Left ventricle myocardium inferior (tissue), 1 donor: ENCODE data around the gene SND1. TPM values are rescaled to one million over a fixed set of nuclear protein-coding genes. Genes with fewer than 3 reads are reported as not detected.

ENCODE experiments used
- DNase-seq: peaks from one replicate; pipeline ENCODE4 v3.0.0-alpha.2; 2020
- H3K27ac ChIP-seq: fragments of 200-600 bp; replicated peaks from 2 replicates; pipeline ENCODE4 v1.8.0; 2021
- H3K27me3 ChIP-seq: fragments of 200-600 bp; 2 replicates; pipeline ENCODE4 v1.8.0; 2021; ENCODE audit warnings: low read depth
- H3K36me3 ChIP-seq: fragments of 200-600 bp; 2 replicates; pipeline ENCODE4 v1.8.0; 2021
- H3K4me1 ChIP-seq: fragments of 200-600 bp; 2 replicates; pipeline ENCODE4 v1.8.0; 2021
- H3K4me3 ChIP-seq: fragments of 200-600 bp; 2 replicates; pipeline ENCODE4 v1.8.0; 2021; ENCODE audit warnings: mild to moderate bottlenecking, moderate library complexity
- H3K9me3 ChIP-seq: fragments of 200-600 bp; replicated peaks from 2 replicates; pipeline ENCODE4 v1.8.0; 2021
- intact Hi-C: fragments of 100-400 bp; cut with micrococcal nuclease; formaldehyde crosslinking; loops from one replicate; pipeline ENCODE4 v1.11.0; 2022
- total RNA-seq: library from RNA; stranded (reverse); fragmentation: NEBNext Ultra II Directional; extraction: Animal tissue kit (Norgen Biotek cat#: 25700); gene quantifications from one replicate; pipeline ENCODE4 v1.2.1, GENCODE V29; 2021
- TF ChIP-seq, protein P1 (sequence below): fragments of 200-600 bp; IDR thresholded peaks from 2 replicates; pipeline ENCODE4 v1.8.0; 2021; ENCODE audit warnings: antibody characterized with exemption, mild to moderate bottlenecking, borderline replicate concordance
- donor health status: DM: no; HTN: yes; CAD: no; lungs with severe emphysema.

SND1 gene
- total RNA-seq, 1 donor from 2014 or later = 71.6 TPM

DNA sequence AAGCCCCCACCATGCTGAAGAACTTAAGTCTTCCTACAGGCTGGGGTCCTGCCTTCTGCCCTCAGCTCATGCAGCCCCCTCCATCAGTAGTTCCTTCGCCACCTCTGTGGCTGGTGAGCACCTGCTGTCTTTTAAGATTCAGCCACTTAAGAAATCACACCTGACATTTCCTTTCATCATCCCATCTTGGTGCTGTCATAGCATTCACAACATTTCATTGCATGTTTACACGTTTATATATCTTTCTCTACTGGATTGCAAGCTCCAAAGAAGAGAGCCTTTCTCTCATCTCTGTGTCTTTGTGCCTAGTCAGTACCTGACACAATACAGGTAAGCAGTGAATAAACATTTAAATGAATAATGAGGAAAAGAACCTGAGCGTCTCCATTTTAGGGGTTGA lies 38.3 kb downstream of the SND1 start:
- intact Hi-C loops = no loop called here
- DNase-seq = no peak
- Histone ChIP-seq H3K36me3 (peaks cover 62% of the 10 kb centered on the region), H3K4me1 (peaks cover 3% of the 10 kb centered on the region), H3K9me3 (no peaks in the 10 kb centered on the region), H3K4me3 (no peak overlapping the region), H3K27me3 (no peaks in the 10 kb centered on the region), H3K27ac (no peak overlapping the region)
- TF ChIP-seq, protein P1, sequence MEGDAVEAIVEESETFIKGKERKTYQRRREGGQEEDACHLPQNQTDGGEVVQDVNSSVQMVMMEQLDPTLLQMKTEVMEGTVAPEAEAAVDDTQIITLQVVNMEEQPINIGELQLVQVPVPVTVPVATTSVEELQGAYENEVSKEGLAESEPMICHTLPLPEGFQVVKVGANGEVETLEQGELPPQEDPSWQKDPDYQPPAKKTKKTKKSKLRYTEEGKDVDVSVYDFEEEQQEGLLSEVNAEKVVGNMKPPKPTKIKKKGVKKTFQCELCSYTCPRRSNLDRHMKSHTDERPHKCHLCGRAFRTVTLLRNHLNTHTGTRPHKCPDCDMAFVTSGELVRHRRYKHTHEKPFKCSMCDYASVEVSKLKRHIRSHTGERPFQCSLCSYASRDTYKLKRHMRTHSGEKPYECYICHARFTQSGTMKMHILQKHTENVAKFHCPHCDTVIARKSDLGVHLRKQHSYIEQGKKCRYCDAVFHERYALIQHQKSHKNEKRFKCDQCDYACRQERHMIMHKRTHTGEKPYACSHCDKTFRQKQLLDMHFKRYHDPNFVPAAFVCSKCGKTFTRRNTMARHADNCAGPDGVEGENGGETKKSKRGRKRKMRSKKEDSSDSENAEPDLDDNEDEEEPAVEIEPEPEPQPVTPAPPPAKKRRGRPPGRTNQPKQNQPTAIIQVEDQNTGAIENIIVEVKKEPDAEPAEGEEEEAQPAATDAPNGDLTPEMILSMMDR = no peak

DNA sequence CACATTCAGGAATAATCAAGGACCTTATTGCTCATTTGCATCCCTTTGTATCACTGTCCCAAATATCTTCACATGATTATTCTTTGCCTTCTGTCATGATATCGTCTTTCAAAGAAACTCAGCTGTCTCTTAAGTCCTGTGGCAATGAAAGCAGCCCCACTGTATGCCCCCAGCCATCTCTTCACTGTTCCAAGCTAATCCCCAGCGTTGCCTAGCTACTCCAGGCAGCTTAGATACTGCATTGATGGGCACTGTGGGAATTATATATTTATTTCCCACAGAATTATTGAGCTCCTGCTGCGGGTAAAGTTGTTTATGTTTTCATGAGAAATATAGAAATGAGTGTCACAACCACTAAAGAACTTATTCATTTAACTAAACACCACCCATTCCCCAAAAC lies 38.8 kb downstream of the SND1 start:
- Histone ChIP-seq H3K4me1 (no peaks in the 10 kb centered on the region), H3K36me3 (peaks cover 66% of the 10 kb centered on the region), H3K4me3 (no peak overlapping the region), H3K27ac (no peak overlapping the region), H3K27me3 (no peaks in the 10 kb centered on the region), H3K9me3 (no peaks in the 10 kb centered on the region)
- no peak for DNase-seq
- TF ChIP-seq, protein P1 = no peak
- intact Hi-C loops = no loop called here

DNA sequence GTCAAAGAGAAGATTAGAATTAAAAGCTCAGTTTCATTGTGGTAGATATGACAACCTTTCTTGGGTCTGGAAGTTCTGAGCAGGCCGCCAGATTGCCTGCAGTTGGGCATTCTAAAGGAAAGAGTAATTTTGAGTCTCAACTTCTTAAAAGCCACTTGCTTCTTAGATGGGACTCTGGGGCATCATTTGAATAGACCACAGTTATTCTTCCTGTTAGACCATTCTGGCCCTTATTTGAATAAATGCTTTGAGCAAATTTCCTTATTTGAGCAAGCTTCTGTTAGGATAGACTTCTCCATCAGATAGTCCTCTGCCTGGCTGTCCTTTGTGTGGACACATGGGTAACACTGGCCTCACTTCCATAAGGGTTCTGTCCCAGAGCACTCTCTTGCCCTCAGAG lies 40.2 kb downstream of the SND1 start:
- peaks cover 58% of the 10 kb centered on the region for H3K36me3 ChIP-seq
- H3K9me3 ChIP-seq = no peaks in the 10 kb centered on the region
- H3K27me3 ChIP-seq = no peaks in the 10 kb centered on the region
- H3K27ac ChIP-seq = no peak overlapping the region
- TF ChIP-seq, protein P1 = no peak
- no peaks in the 10 kb centered on the region for H3K4me1 ChIP-seq
- DNase-seq = no peak
- H3K4me3 ChIP-seq = no peak overlapping the region
- intact Hi-C loops = no loop called here

DNA sequence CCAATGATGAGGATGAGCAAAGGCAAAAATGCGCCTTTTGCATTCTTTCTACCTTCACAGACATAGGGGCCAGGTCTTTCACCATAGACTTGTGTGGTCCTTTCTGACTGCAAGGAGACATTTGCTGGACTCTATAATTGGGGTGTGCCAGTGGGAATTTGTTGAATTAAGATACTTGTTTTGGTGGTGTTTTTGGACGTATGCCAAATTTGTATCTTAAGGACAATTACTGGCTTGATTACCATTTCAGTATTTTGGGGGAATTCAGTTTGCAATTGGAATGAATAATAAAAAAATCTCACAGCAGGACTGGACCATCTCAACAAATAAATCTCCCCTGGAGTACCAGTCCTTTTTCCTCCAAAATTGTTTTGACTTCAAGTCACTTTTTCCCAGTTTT lies 47.9 kb downstream of the SND1 start:
- no peaks in the 10 kb centered on the region for H3K27me3 ChIP-seq
- H3K9me3 ChIP-seq = no peaks in the 10 kb centered on the region
- no peak overlapping the region for H3K27ac ChIP-seq
- no peak overlapping the region for H3K4me3 ChIP-seq
- no peak for DNase-seq
- TF ChIP-seq, protein P1 = no peak
- H3K36me3 ChIP-seq = peaks cover 70% of the 10 kb centered on the region
- intact Hi-C loops = no loop called here
- H3K4me1 ChIP-seq = no peaks in the 10 kb centered on the region

DNA sequence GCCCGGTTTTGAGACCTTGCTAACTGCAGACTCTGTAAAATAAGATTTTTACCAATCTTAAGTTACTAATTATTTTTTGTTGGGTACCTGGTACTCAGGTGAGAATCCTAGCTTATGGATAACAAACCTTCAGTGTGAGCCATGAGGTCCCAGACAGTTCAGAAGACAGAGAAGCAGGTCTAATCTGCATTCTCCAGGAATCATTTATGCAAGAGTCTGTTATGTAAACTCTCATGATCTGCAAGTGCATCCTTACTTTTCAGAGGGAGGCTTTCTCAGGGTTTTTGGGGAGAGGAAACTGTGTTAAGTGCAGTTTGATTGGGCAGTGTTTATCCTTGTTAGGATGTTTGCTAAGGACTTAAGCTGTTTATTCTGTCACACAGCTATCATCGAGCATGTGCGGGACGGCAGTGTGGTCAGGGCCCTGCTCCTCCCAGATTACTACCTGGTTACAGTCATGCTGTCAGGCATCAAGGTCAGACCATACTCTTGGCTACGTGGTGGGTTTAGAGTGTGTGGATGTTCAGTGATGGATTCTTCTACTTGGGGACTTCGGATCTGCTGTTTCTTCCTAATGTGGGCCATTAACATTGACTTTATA lies 50.2 kb downstream of the SND1 start:
- peaks cover 68% of the 10 kb centered on the region for H3K36me3 ChIP-seq
- intact Hi-C loops = no loop called here
- H3K27me3 ChIP-seq = no peaks in the 10 kb centered on the region
- no peak for DNase-seq
- TF ChIP-seq, protein P1 = no peak
- no peak overlapping the region for H3K4me3 ChIP-seq
- H3K9me3 ChIP-seq = no peaks in the 10 kb centered on the region
- H3K4me1 ChIP-seq = no peaks in the 10 kb centered on the region
- no peak overlapping the region for H3K27ac ChIP-seq
